Activated gamma-delta T cell (primary cell): ENCODE results near the gene MEF2C.
"Not testable (repeated sequence)": the region's sequence is repeated elsewhere in the genome, so short reads cannot be mapped to it uniquely, and the experiment has no call there.

ENCODE experiments used
- DNase-seq: peaks from one replicate; lab custom pipeline; 2025; lab: John Stamatoyannopoulos, UW

Gene MEF2C

GRCh38 chr5:88803309-88803708, 79.7 kb downstream of the MEF2C start:
- no peak for DNase-seq

- DNase-seq = no peak
Measured at GRCh38 chr5:88799938-88800535, 82.9 kb downstream of the MEF2C start.

GRCh38 chr5:88798933-88799332, 84.1 kb downstream of the MEF2C start:
- not testable (repeated sequence) for DNase-seq

GRCh38 chr5:88793797-88794196, 89.2 kb downstream of the MEF2C start:
- DNase-seq = not testable (repeated sequence)

- no peak for DNase-seq
Measured at GRCh38 chr5:88792144-88792840, 90.7 kb downstream of the MEF2C start.

GRCh38 chr5:88787856-88788255, 95.1 kb downstream of the MEF2C start:
- no peak for DNase-seq

- no peak for DNase-seq
Measured at GRCh38 chr5:88786789-88787188, 96.2 kb downstream of the MEF2C start.

- DNase-seq = no peak
Measured at GRCh38 chr5:88785746-88786565, 97.0 kb downstream of the MEF2C start.

- no peak for DNase-seq
Measured at GRCh38 chr5:88782571-88782970, 100.4 kb downstream of the MEF2C start.

GRCh38 chr5:88780736-88781135, 102.2 kb downstream of the MEF2C start:
- no peak for DNase-seq

- DNase-seq = no peak
Measured at GRCh38 chr5:88778736-88779135, 104.2 kb downstream of the MEF2C start.

- no peak for DNase-seq
Measured at GRCh38 chr5:88776692-88777091, 106.3 kb downstream of the MEF2C start.

- no peak for DNase-seq
Measured at GRCh38 chr5:88772831-88773230, 110.2 kb downstream of the MEF2C start.

GRCh38 chr5:88772047-88772446, 110.9 kb downstream of the MEF2C start:
- DNase-seq = no peak

GRCh38 chr5:88770276-88771257, 112.4 kb downstream of the MEF2C start:
- no peak for DNase-seq

GRCh38 chr5:88769165-88769564, 113.8 kb downstream of the MEF2C start:
- no peak for DNase-seq

- DNase-seq = no peak
Measured at GRCh38 chr5:88768411-88768810, 114.6 kb downstream of the MEF2C start.

- no peak for DNase-seq
Measured at GRCh38 chr5:88765798-88766197, 117.2 kb downstream of the MEF2C start.

- no peak for DNase-seq
Measured at GRCh38 chr5:88765171-88765570, 117.8 kb downstream of the MEF2C start.

GRCh38 chr5:88761939-88762338, 121.0 kb downstream of the MEF2C start:
- DNase-seq = no peak

- no peak for DNase-seq
Measured at GRCh38 chr5:88761269-88761850, 121.6 kb downstream of the MEF2C start.
